ENCODE results near the gene SCRT2. TPM values are rescaled to one million over a fixed set of nuclear protein-coding genes. Genes with fewer than 3 reads are reported as not detected.
"Not testable (repeated sequence)": the region's sequence is repeated elsewhere in the genome, so short reads cannot be mapped to it uniquely, and the experiment has no call there.

The SCRT2 gene
- total RNA-seq, 2 experiments from 2014 or later, result not detected

DNA sequence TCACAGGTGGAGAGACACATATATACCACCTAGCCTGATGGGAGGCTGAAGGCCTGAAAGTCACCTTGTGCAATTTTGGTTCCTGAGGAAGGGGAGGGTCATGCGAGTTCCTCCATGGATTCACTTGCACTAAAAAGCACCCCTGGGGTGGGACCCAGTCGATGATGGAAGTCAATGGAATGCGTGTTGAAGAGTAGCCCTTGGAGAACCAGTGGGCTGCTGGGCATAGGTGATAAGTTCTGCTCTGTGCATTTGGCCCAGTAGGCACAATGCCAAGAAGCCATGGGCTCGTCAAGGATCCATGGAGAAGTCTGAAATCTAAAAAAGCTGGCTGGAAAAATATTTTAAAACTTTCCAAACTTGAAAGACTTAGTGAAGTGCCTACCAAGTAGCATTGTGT lies 18.9 kb upstream of the SCRT2 start:
- Mint-ChIP-seq H3K27me3 (peaks cover 5% of the 10 kb centered on the region), H3K27ac (no peak overlapping the region), H3K4me3 (no peak overlapping the region), H3K4me1 (no peaks in the 10 kb centered on the region), H3K36me3 (ENCODE audit: low read depth) (no peaks in the 10 kb centered on the region), H3K9me3 (no peaks in the 10 kb centered on the region)
- CTCF ChIA-PET, result no interaction called here
- POLR2A ChIA-PET, result no interaction called here
- no peak for DNase-seq

DNA sequence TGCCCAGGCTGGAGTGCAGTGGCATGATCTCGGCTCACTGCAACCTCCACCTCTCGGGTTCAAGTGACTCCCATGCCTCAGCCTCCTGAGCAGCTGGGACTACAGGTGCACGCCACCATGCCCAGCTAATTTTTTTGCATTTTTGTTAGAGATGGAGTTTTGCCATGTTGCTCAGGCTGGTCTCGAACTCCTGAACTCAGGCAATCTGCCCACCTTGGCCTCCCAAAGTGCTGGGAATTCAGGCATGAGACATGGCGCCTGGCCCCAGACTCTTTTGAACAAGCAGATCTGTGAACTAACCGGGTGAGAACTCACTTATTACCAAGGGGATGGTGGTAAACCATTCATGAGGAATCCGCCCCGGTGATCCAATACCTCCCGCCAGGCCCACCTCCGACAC lies 18.2 kb upstream of the SCRT2 start:
- DNase-seq; H3K36me3 Mint-ChIP-seq (ENCODE audit: low read depth); CTCF ChIA-PET; H3K27me3 Mint-ChIP-seq; H3K4me1 Mint-ChIP-seq; H3K4me3 Mint-ChIP-seq; H3K9me3 Mint-ChIP-seq; POLR2A ChIA-PET; H3K27ac Mint-ChIP-seq: not testable (repeated sequence)

DNA sequence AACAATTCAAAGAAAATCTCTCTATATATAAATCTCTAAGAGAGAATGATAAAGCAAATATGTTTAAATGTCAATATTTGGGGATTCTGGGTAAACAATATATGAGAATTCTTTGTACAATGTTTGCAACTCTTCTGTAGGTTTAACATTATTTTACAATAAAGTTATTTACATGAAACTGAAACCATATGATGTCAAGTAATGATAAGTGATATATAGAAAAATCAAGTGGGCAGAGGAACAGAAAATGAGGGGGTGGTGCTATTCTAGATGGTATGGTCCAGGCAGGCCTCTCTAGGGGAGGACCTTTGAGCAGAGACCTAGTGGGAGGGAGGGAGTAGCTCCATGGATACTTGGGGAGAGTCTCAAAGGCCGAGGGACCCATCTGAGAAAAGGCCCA lies 16.4 kb upstream of the SCRT2 start:
- H3K27ac Mint-ChIP-seq, result no peak overlapping the region
- POLR2A ChIA-PET, result no interaction called here
- DNase-seq, result no peak
- H3K27me3 Mint-ChIP-seq, result peaks cover 5% of the 10 kb centered on the region
- no peaks in the 10 kb centered on the region for H3K4me1 Mint-ChIP-seq
- H3K36me3 Mint-ChIP-seq (ENCODE audit: low read depth), result no peaks in the 10 kb centered on the region
- H3K9me3 Mint-ChIP-seq, result no peaks in the 10 kb centered on the region
- CTCF ChIA-PET, result no interaction called here
- H3K4me3 Mint-ChIP-seq, result no peak overlapping the region

DNA sequence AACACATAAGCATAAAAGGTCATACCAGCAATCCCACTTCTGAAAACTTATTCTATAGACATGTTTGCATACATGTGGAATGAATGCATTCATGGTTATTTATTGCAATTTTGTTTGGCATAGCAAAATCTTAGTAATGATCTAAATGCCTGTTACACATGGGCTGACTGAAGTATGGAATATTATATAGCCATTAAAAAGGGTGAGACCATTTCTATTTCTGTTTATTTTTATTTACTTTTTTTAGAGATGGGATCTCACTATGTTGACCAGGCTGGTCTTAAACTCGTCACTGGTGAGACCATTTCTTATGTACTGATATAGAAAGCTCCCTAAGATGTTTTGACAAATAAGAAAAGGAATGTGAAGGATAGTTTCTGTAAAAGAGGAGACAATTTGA lies 14.3 kb upstream of the SCRT2 start:
- Mint-ChIP-seq H3K9me3 (no peaks in the 10 kb centered on the region), H3K4me1 (no peaks in the 10 kb centered on the region), H3K27ac (no peak overlapping the region), H3K36me3 (ENCODE audit: low read depth) (no peaks in the 10 kb centered on the region), H3K27me3 (peaks cover 5% of the 10 kb centered on the region), H3K4me3 (no peak overlapping the region)
- DNase-seq, result no peak
- ChIA-PET POLR2A (no interaction called here), CTCF (no interaction called here)

- POLR2A ChIA-PET, result no interaction called here
- Mint-ChIP-seq H3K4me3 (no peak overlapping the region), H3K36me3 (ENCODE audit: low read depth) (no peaks in the 10 kb centered on the region), H3K27me3 (peaks cover 5% of the 10 kb centered on the region), H3K9me3 (no peaks in the 10 kb centered on the region), H3K4me1 (no peaks in the 10 kb centered on the region), H3K27ac (no peak overlapping the region)
- DNase-seq, result no peak
- CTCF ChIA-PET, result no interaction called here
Observed at GRCh38 chr20:689348-689747, 13.7 kb upstream of the SCRT2 start.

DNA sequence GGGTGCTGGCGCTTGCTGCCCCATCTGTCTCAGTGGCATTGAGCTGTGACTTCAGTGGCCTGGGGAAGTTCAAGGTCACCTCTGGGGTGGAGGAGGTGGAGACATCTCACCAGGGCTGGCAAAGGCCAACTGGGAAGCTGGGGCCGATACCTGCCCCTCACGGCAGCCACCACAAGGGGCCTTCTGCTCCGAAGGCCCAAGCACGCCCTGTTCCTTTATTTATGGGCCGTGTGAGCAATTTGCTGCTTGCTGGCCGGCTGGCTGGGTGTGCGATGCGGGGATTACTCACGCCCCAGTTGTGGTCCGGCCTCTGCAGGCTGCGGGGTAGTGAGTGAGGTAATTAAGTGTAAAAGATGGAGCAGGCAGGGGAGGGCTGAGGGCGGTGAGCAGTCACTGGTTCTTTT lies 13.2 kb upstream of the SCRT2 start:
- POLR2A ChIA-PET, result no interaction called here
- Mint-ChIP-seq H3K4me1 (no peaks in the 10 kb centered on the region), H3K9me3 (no peaks in the 10 kb centered on the region), H3K4me3 (no peak overlapping the region), H3K36me3 (ENCODE audit: low read depth) (no peaks in the 10 kb centered on the region), H3K27ac (no peak overlapping the region), H3K27me3 (peaks cover 2% of the 10 kb centered on the region)
- CTCF ChIA-PET, result no interaction called here
- DNase-seq, result no peak

DNA sequence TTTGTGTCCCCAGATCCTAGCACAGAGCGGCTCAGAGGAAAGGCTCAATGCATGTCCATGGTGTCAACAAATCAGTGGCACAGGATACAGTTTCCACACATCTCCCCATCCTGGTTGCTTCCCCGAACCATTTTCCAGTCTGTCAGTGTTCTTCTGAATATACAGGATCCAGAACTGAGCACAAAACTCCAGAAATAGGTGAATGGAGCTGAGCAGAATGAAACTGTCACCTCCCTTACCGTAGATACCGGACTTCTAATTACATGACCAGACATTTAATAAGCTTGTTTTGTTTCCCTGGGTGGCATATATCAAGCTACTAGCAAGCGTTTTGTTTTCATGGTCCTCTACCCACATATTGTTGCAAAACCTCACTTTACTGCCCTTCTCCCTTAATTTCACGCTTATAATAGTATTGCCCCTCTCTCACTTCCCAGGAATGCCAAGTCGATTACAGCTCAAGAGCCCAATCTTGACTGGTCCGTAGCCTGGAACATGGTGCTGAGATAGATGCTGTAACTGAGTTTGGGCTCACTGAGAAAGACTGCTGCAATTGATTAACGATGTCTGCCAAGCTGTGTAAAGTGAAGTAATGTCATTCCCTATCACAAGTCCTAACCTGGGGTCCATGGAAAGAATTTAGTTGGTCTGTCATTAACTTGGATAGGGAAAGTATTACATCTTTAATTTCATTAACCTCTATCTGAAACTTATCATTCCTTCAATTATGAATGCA lies 12.0 kb upstream of the SCRT2 start:
- Mint-ChIP-seq H3K36me3 (ENCODE audit: low read depth) (no peaks in the 10 kb centered on the region), H3K27ac (no peak overlapping the region), H3K4me1 (no peaks in the 10 kb centered on the region), H3K27me3 (peaks cover 2% of the 10 kb centered on the region), H3K4me3 (no peak overlapping the region), H3K9me3 (no peaks in the 10 kb centered on the region)
- ChIA-PET CTCF (no interaction called here), POLR2A (no interaction called here)
- DNase-seq, result no peak

DNA sequence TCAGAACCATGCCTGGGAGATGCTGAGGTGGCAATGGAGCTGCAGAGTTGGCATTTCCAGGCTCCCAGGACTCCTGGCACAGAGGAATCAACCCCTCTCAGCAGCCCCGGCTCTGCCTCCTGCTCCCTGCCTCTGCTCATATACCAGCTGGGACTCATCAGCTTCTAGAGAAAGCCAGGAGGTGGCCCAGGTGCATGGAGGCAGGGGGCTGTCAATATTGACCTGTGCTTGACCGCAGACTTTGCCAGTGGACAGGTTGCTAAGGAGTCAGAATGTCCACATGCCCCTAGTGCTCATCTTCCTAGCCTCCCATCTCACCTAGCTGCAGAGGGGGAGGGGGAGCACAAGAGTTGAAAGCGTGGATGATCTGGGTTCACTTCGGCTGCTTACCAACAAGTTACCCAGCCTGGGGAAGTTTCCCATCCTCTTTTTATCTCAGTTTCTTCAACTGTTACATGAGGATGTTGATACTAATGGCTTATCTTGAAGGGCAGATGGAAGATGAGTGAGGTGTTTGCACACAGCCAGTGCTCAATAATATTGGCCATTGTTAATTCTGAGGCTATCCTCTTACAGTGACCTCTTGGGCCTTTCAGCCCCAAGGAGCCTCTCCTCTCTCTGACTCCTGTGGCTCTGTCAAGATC lies 9.2 kb upstream of the SCRT2 start:
- H3K4me1 Mint-ChIP-seq, result no peaks in the 10 kb centered on the region
- H3K9me3 Mint-ChIP-seq, result no peaks in the 10 kb centered on the region
- ChIA-PET POLR2A (interaction anchor here (0.7 kb wide), 1 partner anchor 21 kb away, joined by 3 read pairs; no protein-coding TSS in a partner anchor), CTCF (no interaction called here)
- H3K36me3 Mint-ChIP-seq (ENCODE audit: low read depth), result no peaks in the 10 kb centered on the region
- no peak overlapping the region for H3K27ac Mint-ChIP-seq
- no peak overlapping the region for H3K4me3 Mint-ChIP-seq
- DNase-seq, result no peak
- peaks cover under 1% of the 10 kb centered on the region for H3K27me3 Mint-ChIP-seq

DNA sequence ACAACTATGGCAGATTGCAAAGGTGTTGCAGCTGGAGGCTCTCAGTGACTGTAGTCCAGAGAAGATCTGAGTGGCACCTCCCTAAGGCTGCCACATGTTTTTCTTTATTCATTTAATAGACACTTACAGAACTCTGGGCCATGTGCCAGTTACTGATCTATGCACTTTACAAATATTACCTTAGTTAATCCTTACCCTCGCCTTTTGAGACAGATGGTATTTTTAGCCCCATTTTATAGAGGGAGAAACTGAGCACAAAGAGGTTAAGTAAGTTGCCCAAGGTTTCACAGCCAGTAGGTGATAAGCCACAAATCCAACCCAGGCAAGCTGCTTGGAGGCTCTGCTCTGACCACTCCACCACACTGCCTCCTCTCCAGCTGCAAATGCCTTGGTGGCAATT lies 6.5 kb upstream of the SCRT2 start:
- no peak for DNase-seq
- Mint-ChIP-seq H3K4me3 (no peak overlapping the region), H3K27ac (no peak overlapping the region), H3K4me1 (no peaks in the 10 kb centered on the region), H3K27me3 (peaks cover 16% of the 10 kb centered on the region), H3K9me3 (no peaks in the 10 kb centered on the region), H3K36me3 (ENCODE audit: low read depth) (no peaks in the 10 kb centered on the region)
- CTCF ChIA-PET, result interaction anchor here (1.4 kb wide), 1 partner anchor 15 kb away, joined by 3 read pairs; no protein-coding TSS in a partner anchor
- POLR2A ChIA-PET, result no interaction called here

DNA sequence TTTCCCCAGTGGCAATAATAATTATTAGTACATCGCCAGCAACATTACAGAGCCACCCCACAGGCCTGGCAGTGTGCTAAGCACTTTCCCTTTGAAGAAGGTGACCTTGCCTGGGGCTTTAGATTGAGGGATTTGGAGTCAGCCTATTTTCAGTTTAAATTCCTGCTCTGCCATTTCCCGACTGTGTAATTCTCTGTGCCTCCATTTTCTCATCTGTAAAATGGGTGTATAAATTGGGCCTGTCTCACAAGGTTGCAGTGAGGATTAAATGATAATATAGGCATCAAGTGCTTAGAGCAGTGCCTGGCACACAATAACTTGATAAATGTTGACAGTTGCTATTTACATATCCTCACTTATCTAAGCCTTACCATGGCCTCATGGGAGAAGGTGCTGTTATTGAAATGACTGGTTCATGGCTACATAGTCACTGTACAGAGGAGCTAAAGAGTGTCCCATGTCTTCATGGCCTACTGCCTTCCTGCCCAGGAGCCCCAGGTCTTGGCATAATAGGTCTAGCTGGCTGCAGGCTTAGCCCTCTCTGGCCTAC lies 5.1 kb upstream of the SCRT2 start:
- H3K36me3 Mint-ChIP-seq (ENCODE audit: low read depth), result peaks cover 3% of the 10 kb centered on the region
- no peak for DNase-seq
- peaks cover 3% of the 10 kb centered on the region for H3K4me1 Mint-ChIP-seq
- ChIA-PET POLR2A (no interaction called here), CTCF (no interaction called here)
- no peak overlapping the region for H3K27ac Mint-ChIP-seq
- H3K27me3 Mint-ChIP-seq, result peaks cover 27% of the 10 kb centered on the region
- no peaks in the 10 kb centered on the region for H3K9me3 Mint-ChIP-seq
- H3K4me3 Mint-ChIP-seq, result no peak overlapping the region

GRCh38 chr20:677957-678356 lies 2.4 kb upstream of the SCRT2 start:
- H3K4me3 Mint-ChIP-seq, result no peak overlapping the region
- CTCF ChIA-PET, result interaction anchor here (1.7 kb wide), 1 partner anchor 11 kb away, joined by 5 read pairs; no protein-coding TSS in a partner anchor
- H3K27me3 Mint-ChIP-seq, result peaks cover 47% of the 10 kb centered on the region
- no peak overlapping the region for H3K27ac Mint-ChIP-seq
- H3K36me3 Mint-ChIP-seq (ENCODE audit: low read depth), result peaks cover 3% of the 10 kb centered on the region
- no peak for DNase-seq
- POLR2A ChIA-PET, result no interaction called here
- no peaks in the 10 kb centered on the region for H3K9me3 Mint-ChIP-seq
- peaks cover 4% of the 10 kb centered on the region for H3K4me1 Mint-ChIP-seq

DNA sequence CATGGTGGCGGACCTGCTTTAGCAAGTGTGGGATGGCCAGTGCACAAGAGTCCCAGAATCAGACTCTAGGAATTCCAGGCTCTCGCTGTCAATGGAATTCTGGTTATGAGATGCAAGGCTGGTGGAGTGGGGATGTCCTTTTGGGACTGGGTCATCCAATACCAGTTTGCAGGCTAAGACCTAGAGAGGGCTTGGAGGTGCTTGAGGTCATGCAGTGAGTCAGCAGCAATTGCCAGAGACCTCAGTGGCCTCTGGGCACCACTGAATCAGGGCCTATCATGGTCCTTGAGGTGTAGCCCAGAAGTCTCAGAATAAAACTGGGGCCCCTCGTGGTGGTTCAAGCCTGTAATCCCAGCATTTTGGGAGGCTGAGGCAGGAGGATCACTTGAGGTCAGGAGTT lies 1.4 kb upstream of the SCRT2 start:
- Mint-ChIP-seq H3K4me1 (peaks cover 6% of the 10 kb centered on the region), H3K4me3 (no peak overlapping the region), H3K36me3 (ENCODE audit: low read depth) (peaks cover 3% of the 10 kb centered on the region), H3K27ac (no peak overlapping the region), H3K27me3 (peaks cover 56% of the 10 kb centered on the region), H3K9me3 (no peaks in the 10 kb centered on the region)
- CTCF ChIA-PET, result interaction anchor here (1.7 kb wide), 1 partner anchor 10 kb away, joined by 5 read pairs; no protein-coding TSS in a partner anchor
- no peak for DNase-seq
- POLR2A ChIA-PET, result no interaction called here

DNA sequence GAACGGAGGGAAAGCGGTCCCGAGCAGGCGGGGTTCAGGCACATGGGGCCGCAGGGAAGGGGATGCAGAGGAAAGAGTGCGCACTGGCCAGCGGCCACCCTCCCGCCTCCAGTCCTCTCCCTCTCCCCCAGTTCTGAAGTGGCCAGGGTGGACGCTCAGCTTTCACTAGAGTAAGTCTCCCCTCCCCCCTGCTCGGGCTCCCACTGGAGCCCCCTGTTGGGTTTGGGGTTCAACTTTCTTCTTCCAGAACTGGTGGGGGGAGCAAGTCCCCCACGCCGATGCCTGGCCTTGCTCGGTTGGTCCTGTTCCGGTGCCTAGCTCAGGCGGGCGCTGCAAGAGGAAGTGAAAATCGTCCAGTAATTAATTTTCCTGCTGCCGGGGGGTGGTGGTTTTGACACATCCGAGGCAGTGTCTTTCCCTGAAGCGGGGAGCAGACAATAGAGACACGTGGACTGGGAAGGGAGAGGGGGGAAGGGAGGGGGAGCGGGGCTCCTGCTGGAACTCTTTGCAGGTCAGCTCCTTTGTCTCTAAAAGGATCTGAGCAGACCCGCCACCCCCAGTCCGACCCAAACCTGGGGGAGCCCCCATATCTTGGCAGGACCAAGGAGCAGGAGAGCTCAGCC lies 824 bp upstream of the SCRT2 start:
- H3K9me3 Mint-ChIP-seq, result no peaks in the 10 kb centered on the region
- DNase-seq, result no peak
- ChIA-PET POLR2A (no interaction called here), CTCF (interaction anchor here (1.7 kb wide), 1 partner anchor 9 kb away, joined by 5 read pairs; no protein-coding TSS in a partner anchor)
- H3K27me3 Mint-ChIP-seq, result peaks cover 62% of the 10 kb centered on the region
- H3K4me3 Mint-ChIP-seq, result no peak overlapping the region
- H3K27ac Mint-ChIP-seq, result no peak overlapping the region
- H3K36me3 Mint-ChIP-seq (ENCODE audit: low read depth), result peaks cover 3% of the 10 kb centered on the region
- H3K4me1 Mint-ChIP-seq, result peaks cover 9% of the 10 kb centered on the region

Data from activated CD4-positive, alpha-beta memory T cell treated with anti-CD3 and anti-CD28 coated beads, Interleukin-2, amount 10 ng/mL, durations not matched to agents 7 days and 5 days (primary cell).